Left lung (tissue), 10 donors: Measurements from ENCODE around the gene ARHGAP10. TPM values are rescaled to one million over a fixed set of nuclear protein-coding genes. Genes with fewer than 3 reads are reported as not detected.

Experiments
- ATAC-seq: fragments of 200-7000 bp; cut with Tn5 transposase; one replicate; pipeline ENCODE4 v1.9.1; 2020; ENCODE audit warnings: moderate library complexity
- DNase-seq, 4 donors: peaks; one replicate each; pipeline ENCODE4 v3.0.0-alpha.2; 2013 to 2020
- H3K27ac ChIP-seq, 2 donors: fragments of 200-600 bp; sonication (generic) in 1 of 2; one replicate each; pipeline versions ENCODE4 v1.5.0 to v1.8.0; 2020 to 2021
- H3K27me3 ChIP-seq, 2 donors: fragments of 200-600 bp; sonication (generic) in 1 of 2; one replicate each; pipeline versions ENCODE4 v1.5.0 to v1.8.0; 2020 to 2021
- H3K36me3 ChIP-seq, 2 donors: fragments of 200-600 bp; sonication (generic) in 1 of 2; one replicate each; pipeline versions ENCODE4 v1.5.0 to v1.8.0; 2020 to 2021
- H3K4me1 ChIP-seq, 2 donors: fragments of 200-600 bp; one replicate each; pipeline ENCODE4 v1.8.0; 2021
- H3K4me3 ChIP-seq, 2 donors: fragments of 200-600 bp; sonication (generic) in 1 of 2; one replicate each; pipeline versions ENCODE4 v1.5.0 to v1.8.0; 2020 to 2021; ENCODE audit warnings: mild to moderate bottlenecking in 1 of 2
- H3K9me3 ChIP-seq, 2 donors: fragments of 200-600 bp; sonication (generic) in 1 of 2; one replicate each; pipeline versions ENCODE4 v1.5.0 to v1.8.0; 2020 to 2021
- intact Hi-C, 2 donors: fragments of 100-400 bp; cut with DNase I; formaldehyde crosslinking; loops; one replicate each; pipeline versions ENCODE4 v1.11.2 to v1.14.2; 2022
- polyA plus RNA-seq, 6 donors: library from polyadenylated mRNA; unstranded; fragments of 120-200 nt; gene quantifications; one replicate each; pipeline ENCODE4 v1.2.1, GENCODE V29; 2013; ENCODE audit not compliant: insufficient read length in 6 of 6
- total RNA-seq, 2 donors: library from RNA; stranded (reverse); fragmentation: NEBNext Ultra II Directional; extraction: Animal tissue kit (Norgen Biotek cat#: 25700); gene quantifications; one replicate each; pipeline ENCODE4 v1.2.1, GENCODE V29; 2021
- TF ChIP-seq, protein P1 (sequence below), 2 donors: fragments of 200-600 bp; sonication (generic) in 1 of 2; IDR thresholded peaks; one replicate each; pipeline versions ENCODE4 v1.5.0 to v1.8.0; 2021; ENCODE audit warnings: antibody characterized with exemption in 2 of 2
- donor health status: DM: no; HTN: yes; CAD: no.
- donor health status: DM: no; HTN: no; CAD: no.

ARHGAP10 gene
- total and polyA plus RNA-seq, 8 donors: 11.6 to 25.4 (median 14.2) TPM

DNA sequence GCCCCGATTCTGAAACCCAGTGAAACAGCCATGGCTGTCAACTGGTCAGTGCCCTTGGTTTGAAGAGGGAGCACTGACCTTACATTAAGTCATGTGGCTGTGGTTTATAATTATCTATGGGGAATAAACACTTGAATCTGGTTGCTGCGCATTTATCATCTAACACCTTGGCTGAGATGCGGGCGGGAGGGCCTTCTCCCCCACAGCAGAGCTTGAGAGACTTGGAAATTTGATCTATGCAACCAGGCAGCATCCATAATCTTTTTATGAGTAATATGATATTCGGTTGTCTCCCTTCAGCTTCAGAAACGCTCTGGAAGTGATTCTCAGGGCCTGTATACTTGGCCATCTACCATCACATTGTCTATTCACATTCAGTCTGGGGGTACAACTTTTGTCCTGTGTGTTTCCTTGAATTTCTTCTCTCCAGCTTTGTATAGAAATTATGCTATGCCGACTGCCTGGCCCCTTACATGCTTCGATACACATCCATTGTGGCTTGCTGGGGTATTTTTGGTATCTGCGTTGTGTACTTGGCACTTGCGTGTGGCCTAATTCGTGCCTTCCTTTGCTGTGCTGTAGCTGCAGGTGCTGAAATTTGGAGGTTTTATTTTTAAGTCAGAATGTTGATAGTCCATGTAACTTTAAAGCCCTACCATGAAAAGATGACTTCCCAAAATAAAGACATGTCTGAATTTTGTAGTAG is 321.6 kb downstream of the ARHGAP10 start:
- H3K27ac ChIP-seq: no peak overlapping the region
- no peaks in the 10 kb centered on the region for H3K36me3 ChIP-seq
- no peak overlapping the region for H3K4me3 ChIP-seq
- TF ChIP-seq, protein P1, sequence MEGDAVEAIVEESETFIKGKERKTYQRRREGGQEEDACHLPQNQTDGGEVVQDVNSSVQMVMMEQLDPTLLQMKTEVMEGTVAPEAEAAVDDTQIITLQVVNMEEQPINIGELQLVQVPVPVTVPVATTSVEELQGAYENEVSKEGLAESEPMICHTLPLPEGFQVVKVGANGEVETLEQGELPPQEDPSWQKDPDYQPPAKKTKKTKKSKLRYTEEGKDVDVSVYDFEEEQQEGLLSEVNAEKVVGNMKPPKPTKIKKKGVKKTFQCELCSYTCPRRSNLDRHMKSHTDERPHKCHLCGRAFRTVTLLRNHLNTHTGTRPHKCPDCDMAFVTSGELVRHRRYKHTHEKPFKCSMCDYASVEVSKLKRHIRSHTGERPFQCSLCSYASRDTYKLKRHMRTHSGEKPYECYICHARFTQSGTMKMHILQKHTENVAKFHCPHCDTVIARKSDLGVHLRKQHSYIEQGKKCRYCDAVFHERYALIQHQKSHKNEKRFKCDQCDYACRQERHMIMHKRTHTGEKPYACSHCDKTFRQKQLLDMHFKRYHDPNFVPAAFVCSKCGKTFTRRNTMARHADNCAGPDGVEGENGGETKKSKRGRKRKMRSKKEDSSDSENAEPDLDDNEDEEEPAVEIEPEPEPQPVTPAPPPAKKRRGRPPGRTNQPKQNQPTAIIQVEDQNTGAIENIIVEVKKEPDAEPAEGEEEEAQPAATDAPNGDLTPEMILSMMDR (IDR thresholded peaks at IDR 0.05): no peak
- ATAC-seq (no peak), DNase-seq (no peak)
- H3K27me3 ChIP-seq: no peaks in the 10 kb centered on the region
- H3K9me3 ChIP-seq: no peaks in the 10 kb centered on the region
- intact Hi-C loops: no loop called here
- peaks cover 0 to 8% of the 10 kb centered on the region in 2 donors for H3K4me1 ChIP-seq

DNA sequence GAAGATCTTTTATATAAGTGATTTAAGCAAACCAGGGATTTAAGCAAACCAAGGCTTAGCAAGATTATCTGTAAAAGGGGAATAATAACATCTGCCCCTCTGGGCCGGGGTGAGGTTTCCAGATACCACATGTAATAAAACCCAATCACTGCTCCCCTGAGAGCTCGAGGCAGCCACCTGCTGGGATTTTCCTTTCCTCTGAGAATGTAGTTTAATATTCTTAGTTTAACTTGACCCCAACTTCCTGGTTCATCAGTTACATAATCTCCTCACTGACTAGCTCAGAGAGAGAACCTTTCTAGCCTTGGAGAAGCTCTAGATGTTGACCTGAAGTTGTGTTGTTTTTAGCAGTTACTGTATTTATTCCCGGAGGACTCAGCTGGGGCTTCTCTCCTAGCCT is 322.4 kb downstream of the ARHGAP10 start:
- intact Hi-C loops: no loop called here
- no peak for DNase-seq
- Histone ChIP-seq H3K9me3 (no peaks in the 10 kb centered on the region), H3K4me3 (no peak overlapping the region), H3K4me1 (peaks cover 0 to 8% of the 10 kb centered on the region in 2 donors), H3K27me3 (no peaks in the 10 kb centered on the region), H3K27ac (no peak overlapping the region), H3K36me3 (no peaks in the 10 kb centered on the region)
- ATAC-seq: peak; percentile 65
- TF ChIP-seq, protein P1 (IDR thresholded peaks at IDR 0.05): no peak

DNA sequence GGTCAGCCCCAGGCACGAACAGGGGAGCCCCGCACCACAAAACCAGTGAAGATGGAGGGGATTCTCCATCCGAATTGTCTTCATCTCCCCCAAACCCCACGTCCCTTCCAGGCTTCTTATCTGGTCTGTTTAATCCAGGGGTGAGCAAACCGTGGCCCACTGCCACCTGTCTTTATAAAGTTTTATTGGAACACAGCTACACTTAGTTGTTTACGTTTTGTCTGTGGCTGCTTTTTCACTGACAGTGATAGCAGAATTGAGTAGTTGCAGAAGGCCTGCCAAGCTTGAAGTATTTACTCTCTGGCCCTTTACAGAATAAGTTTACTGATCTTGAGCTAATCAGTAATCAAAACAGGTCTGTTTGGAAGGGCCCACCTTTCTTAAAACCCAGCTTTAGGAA is 324.0 kb downstream of the ARHGAP10 start:
- H3K4me3 ChIP-seq: no peak overlapping the region
- H3K9me3 ChIP-seq: no peaks in the 10 kb centered on the region
- H3K4me1 ChIP-seq: peaks cover 0 to 8% of the 10 kb centered on the region in 2 donors
- H3K27me3 ChIP-seq: no peaks in the 10 kb centered on the region
- H3K27ac ChIP-seq: no peak overlapping the region
- ATAC-seq (no peak), DNase-seq (no peak)
- no peaks in the 10 kb centered on the region for H3K36me3 ChIP-seq
- TF ChIP-seq, protein P1 (IDR thresholded peaks at IDR 0.05): no peak
- intact Hi-C loops: no loop called here

DNA sequence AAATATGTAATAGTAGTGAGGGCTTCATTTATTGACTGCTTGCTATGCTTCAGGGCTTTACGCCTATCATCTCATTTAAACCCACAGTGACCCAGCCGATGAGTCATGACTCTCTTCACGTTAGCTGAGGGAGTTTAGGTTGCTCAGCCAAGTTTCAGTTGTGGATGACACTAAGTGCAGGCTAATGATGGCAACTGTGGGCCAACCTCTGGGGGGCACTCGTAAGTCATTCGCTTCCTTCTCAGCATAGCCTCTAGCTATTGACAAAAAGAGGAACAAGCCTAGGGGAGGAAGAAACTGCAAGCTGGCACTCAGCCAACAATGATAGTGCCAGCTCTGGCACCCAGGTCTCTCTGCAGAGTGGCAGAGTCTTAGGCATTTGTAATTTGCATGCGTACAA is 325.0 kb downstream of the ARHGAP10 start:
- Histone ChIP-seq H3K27me3 (no peaks in the 10 kb centered on the region), H3K4me1 (peaks cover 0 to 8% of the 10 kb centered on the region in 2 donors), H3K36me3 (no peaks in the 10 kb centered on the region), H3K9me3 (no peaks in the 10 kb centered on the region), H3K4me3 (no peak overlapping the region), H3K27ac (no peak overlapping the region)
- peak; percentile 70 for ATAC-seq
- intact Hi-C loops: no loop called here
- TF ChIP-seq, protein P1 (IDR thresholded peaks at IDR 0.05): peak in 1 of 2 donors; percentile 29
- peak in 1 of 4 donors; percentile 77 for DNase-seq

DNA sequence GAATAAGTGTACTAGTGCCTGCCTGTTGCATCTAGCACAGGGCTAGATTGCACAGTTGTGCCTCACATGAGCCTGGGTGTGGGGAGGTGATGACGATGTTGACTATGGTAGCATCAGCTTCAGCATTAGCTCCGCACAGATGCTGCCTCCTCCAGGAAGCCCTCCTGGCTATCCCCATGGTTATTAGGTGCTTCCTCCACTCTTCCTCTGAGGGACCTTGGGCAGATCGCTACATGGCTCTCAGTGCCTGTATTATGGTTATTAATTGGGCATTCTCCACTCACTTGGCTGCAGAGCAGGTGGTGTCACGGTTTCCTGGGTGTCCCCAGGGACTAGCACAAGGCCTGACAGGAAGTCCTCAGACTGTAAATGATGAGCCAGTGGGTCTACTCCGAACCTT is 325.6 kb downstream of the ARHGAP10 start:
- TF ChIP-seq, protein P1 (IDR thresholded peaks at IDR 0.05): no peak
- no peak overlapping the region for H3K27ac ChIP-seq
- H3K9me3 ChIP-seq: no peaks in the 10 kb centered on the region
- H3K4me1 ChIP-seq: peaks cover 0 to 8% of the 10 kb centered on the region in 2 donors
- ATAC-seq (no peak), DNase-seq (no peak)
- H3K36me3 ChIP-seq: no peaks in the 10 kb centered on the region
- H3K27me3 ChIP-seq: no peaks in the 10 kb centered on the region
- H3K4me3 ChIP-seq: no peak overlapping the region
- intact Hi-C loops: no loop called here
